ENCODE results near the gene MRAP. TPM values are rescaled to one million over a fixed set of nuclear protein-coding genes. Genes with fewer than 3 reads are reported as not detected.

The MRAP gene
- total RNA-seq, 2 donors from 2014 or later = not detected

- Histone ChIP-seq H3K9me3 (no peaks in the 10 kb centered on the region), H3K4me1 (no peaks in the 10 kb centered on the region), H3K27me3 (no peaks in the 10 kb centered on the region), H3K36me3 (no peaks in the 10 kb centered on the region), H3K4me3 (no peak overlapping the region), H3K27ac (no peak overlapping the region), H3K9ac (ENCODE audit: low read depth in 2 of 2, low read length in 2 of 2) (no peak overlapping the region)
- intact Hi-C loops (cut with DNase I) = no loop called here
- peak; percentile 10 for DNase-seq
- TF ChIP-seq CTCF (IDR thresholded peaks at IDR 0.05) = no peak
These were observed 13.7 kb downstream of the MRAP start for GRCh38 chr21:32312326-32312725.

GRCh38 chr21:32312976-32313375 is 14.3 kb downstream of the MRAP start:
- TF ChIP-seq CTCF (IDR thresholded peaks at IDR 0.05) = no peak
- H3K4me3 ChIP-seq = no peak overlapping the region
- intact Hi-C loops (cut with DNase I) = no loop called here
- H3K9me3 ChIP-seq = no peaks in the 10 kb centered on the region
- no peaks in the 10 kb centered on the region for H3K36me3 ChIP-seq
- peak; percentile 10 for DNase-seq
- H3K9ac ChIP-seq (ENCODE audit: low read depth in 2 of 2, low read length in 2 of 2) = no peak overlapping the region
- H3K27me3 ChIP-seq = no peaks in the 10 kb centered on the region
- H3K27ac ChIP-seq = no peak overlapping the region
- H3K4me1 ChIP-seq = no peaks in the 10 kb centered on the region

GRCh38 chr21:32314806-32315205 is 16.2 kb downstream of the MRAP start:
- no peaks in the 10 kb centered on the region for H3K9me3 ChIP-seq
- DNase-seq = no peak
- H3K4me3 ChIP-seq = no peak overlapping the region
- H3K9ac ChIP-seq (ENCODE audit: low read depth in 2 of 2, low read length in 2 of 2) = no peak overlapping the region
- no peaks in the 10 kb centered on the region for H3K36me3 ChIP-seq
- TF ChIP-seq CTCF (IDR thresholded peaks at IDR 0.05) = no peak
- intact Hi-C loops (cut with DNase I) = no loop called here
- no peaks in the 10 kb centered on the region for H3K27me3 ChIP-seq
- H3K27ac ChIP-seq = no peak overlapping the region
- no peaks in the 10 kb centered on the region for H3K4me1 ChIP-seq

- Histone ChIP-seq H3K36me3 (no peaks in the 10 kb centered on the region), H3K27me3 (no peaks in the 10 kb centered on the region)
- TF ChIP-seq CTCF (IDR thresholded peaks at IDR 0.05) = no peak
These were observed 17.0 kb downstream of the MRAP start for GRCh38 chr21:32315511-32316281.

GRCh38 chr21:32316361-32317215 is 17.9 kb downstream of the MRAP start:
- no peak for DNase-seq
- Histone ChIP-seq H3K4me1 (no peaks in the 10 kb centered on the region), H3K4me3 (no peak overlapping the region), H3K27ac (no peak overlapping the region), H3K9me3 (no peaks in the 10 kb centered on the region), H3K27me3 (no peaks in the 10 kb centered on the region), H3K36me3 (no peaks in the 10 kb centered on the region), H3K9ac (ENCODE audit: low read depth in 2 of 2, low read length in 2 of 2) (no peak overlapping the region)
- intact Hi-C loops (cut with DNase I) = no loop called here
- no peak for TF ChIP-seq CTCF (IDR thresholded peaks at IDR 0.05)

More at GRCh38 chr21:32315511-32316281, 17.0 kb downstream of the MRAP start:
- no peak overlapping the region for H3K27ac ChIP-seq
- H3K9ac ChIP-seq (ENCODE audit: low read depth in 2 of 2, low read length in 2 of 2) = no peak overlapping the region
- no peaks in the 10 kb centered on the region for H3K9me3 ChIP-seq
- no peak for DNase-seq
- H3K4me1 ChIP-seq = no peaks in the 10 kb centered on the region
- H3K4me3 ChIP-seq = no peak overlapping the region
- intact Hi-C loops (cut with DNase I) = no loop called here
